Mesenchymal stem cell (in vitro differentiated cells and primary cell): Measurements from ENCODE around the gene OR14A16.

Experiments used
- DNase-seq: peaks from one replicate; pipeline ENCODE4 v3.0.0-alpha.2; 2013
- H2AFZ ChIP-seq: one replicate; pipeline ENCODE4 v1.6.1; 2013; ENCODE audit warnings: low read depth, mild to moderate bottlenecking, control low read depth, inconsistent platforms, low read length, moderate library complexity
- H2AK5ac ChIP-seq: 2 replicates; pipeline ENCODE4 v1.6.1; 2013; ENCODE audit warnings: low read length, moderate library complexity, mild to moderate bottlenecking, inconsistent platforms; ENCODE audit not compliant: severe bottlenecking
- H2BK120ac ChIP-seq: one replicate; pipeline ENCODE4 v1.6.1; 2013; ENCODE audit warnings: low read depth, mild to moderate bottlenecking, inconsistent platforms, low read length, moderate library complexity
- H2BK12ac ChIP-seq, 2 experiments: one replicate each; pipeline ENCODE4 v1.6.1; 2013; ENCODE audit warnings: inconsistent platforms in 2 of 2, low read length in 2 of 2, mild to moderate bottlenecking in 2 of 2, moderate library complexity in 2 of 2, control low read depth in 1 of 2
- H2BK15ac ChIP-seq: one replicate; pipeline ENCODE4 v1.6.1; 2013; ENCODE audit warnings: mild to moderate bottlenecking, low read depth, inconsistent platforms; ENCODE audit not compliant: poor library complexity, severe bottlenecking
- H2BK5ac ChIP-seq: 2 replicates; pipeline ENCODE4 v1.6.1; 2013; ENCODE audit warnings: low read depth, mild to moderate bottlenecking, low read length, control low read depth, inconsistent platforms; ENCODE audit not compliant: poor library complexity, severe bottlenecking
- H3K14ac ChIP-seq, 2 experiments: one replicate each; pipeline ENCODE4 v1.6.1; 2013; ENCODE audit warnings: inconsistent platforms in 2 of 2, low read length in 2 of 2, control low read depth in 1 of 2, mild to moderate bottlenecking in 1 of 2, moderate library complexity in 1 of 2
- H3K18ac ChIP-seq, 2 experiments: one replicate each; pipeline ENCODE4 v1.6.1; 2013; ENCODE audit warnings: inconsistent platforms in 2 of 2, low read length in 2 of 2, control low read depth in 1 of 2, low read depth in 1 of 2, mild to moderate bottlenecking in 1 of 2
- H3K23ac ChIP-seq, 2 experiments: one replicate each; pipeline ENCODE4 v1.6.1; 2013; ENCODE audit warnings: inconsistent platforms in 2 of 2, low read length in 2 of 2, mild to moderate bottlenecking in 2 of 2, moderate library complexity in 2 of 2, control low read depth in 1 of 2
- H3K27ac ChIP-seq: 2 replicates; pipeline ENCODE4 v1.5.1; 2013; ENCODE audit warnings: mild to moderate bottlenecking, moderate library complexity, low read length, control low read depth, inconsistent platforms; ENCODE audit not compliant: poor library complexity, severe bottlenecking
- H3K27me3 ChIP-seq, 2 experiments: 2 replicates each; pipeline versions ENCODE4 v1.6.1 to v1.7.0; 2013; ENCODE audit warnings: low read length in 2 of 2, mild to moderate bottlenecking in 2 of 2, moderate library complexity in 2 of 2, control low read depth in 1 of 2, inconsistent platforms in 1 of 2; ENCODE audit not compliant: control insufficient read depth in 1 of 2, insufficient read depth in 1 of 2
- H3K36me3 ChIP-seq, 2 experiments: 2 replicates each; pipeline versions ENCODE4 v1.6.1 to v1.7.0; 2013; ENCODE audit warnings: low read length in 2 of 2, control low read depth in 1 of 2, inconsistent platforms in 1 of 2, low read depth in 1 of 2, mild to moderate bottlenecking in 1 of 2; ENCODE audit not compliant: insufficient read depth in 2 of 2, control insufficient read depth in 1 of 2
- H3K4ac ChIP-seq, 2 experiments: one replicate each; pipeline ENCODE4 v1.6.1; 2013; ENCODE audit warnings: inconsistent platforms in 2 of 2, low read length in 2 of 2, mild to moderate bottlenecking in 2 of 2, moderate library complexity in 2 of 2, control low read depth in 1 of 2, low read depth in 1 of 2
- H3K4me1 ChIP-seq: 2 replicates; pipeline ENCODE4 v1.6.1; 2013; ENCODE audit warnings: low read depth, low read length, control low read depth; ENCODE audit not compliant: control insufficient read depth, insufficient read depth
- H3K4me2 ChIP-seq: 2 replicates; pipeline ENCODE4 v1.6.1; 2013; ENCODE audit warnings: low read length, mild to moderate bottlenecking, inconsistent platforms; ENCODE audit not compliant: poor library complexity, severe bottlenecking
- H3K4me3 ChIP-seq, 2 experiments: 2 replicates each; pipeline versions ENCODE4 v1.5.1 to v1.7.0; 2013; ENCODE audit warnings: low read length in 2 of 2, mild to moderate bottlenecking in 2 of 2, control low read depth in 1 of 2, low read depth in 1 of 2; ENCODE audit not compliant: insufficient read depth in 1 of 2
- H3K79me1 ChIP-seq: replicated peaks from 2 replicates; pipeline ENCODE4 v1.6.1; 2013; ENCODE audit warnings: mild to moderate bottlenecking, control low read depth, low read length, inconsistent platforms; ENCODE audit not compliant: poor library complexity, severe bottlenecking
- H3K9ac ChIP-seq: 2 replicates; pipeline ENCODE4 v1.7.0; 2013; ENCODE audit warnings: mild to moderate bottlenecking, low read length, moderate library complexity
- H3K9me3 ChIP-seq: 2 replicates; pipeline ENCODE4 v1.7.0; 2013; ENCODE audit warnings: mild to moderate bottlenecking, low read length; ENCODE audit not compliant: control insufficient read depth
- H4K8ac ChIP-seq: one replicate; pipeline ENCODE4 v1.6.1; 2013; ENCODE audit warnings: inconsistent platforms, mild to moderate bottlenecking, low read length, moderate library complexity
- H4K91ac ChIP-seq: one replicate; pipeline ENCODE4 v1.6.1; 2013; ENCODE audit warnings: mild to moderate bottlenecking, low read length, inconsistent platforms
- WGBS: methylation state at CpG from one replicate; pipeline ENCODE4 v1.1.7; 2013; ENCODE audit warnings: mixed read lengths; 5-methylcytosine and 5-hydroxymethylcytosine counted together

Gene OR14A16

GRCh38 chr1:247843411-247843810, 19.5 kb upstream of the OR14A16 start:
- Histone ChIP-seq H2BK15ac (no peak overlapping the region), H3K4me1 (no peaks in the 10 kb centered on the region), H3K36me3 (no peaks in the 10 kb centered on the region), H4K91ac (no peak overlapping the region), H3K9me3 (peaks cover 18% of the 10 kb centered on the region), H2BK120ac (no peak overlapping the region), H2AK5ac (no peak overlapping the region), H3K4ac (no peak overlapping the region), H3K9ac (no peak overlapping the region), H3K4me2 (no peak overlapping the region), H3K18ac (no peak overlapping the region), H3K14ac (no peak overlapping the region), H3K27ac (no peak overlapping the region), H3K23ac (no peak overlapping the region), H3K27me3 (no peaks in the 10 kb centered on the region), H4K8ac (no peak overlapping the region), H2BK5ac (no peak overlapping the region), H2AFZ (no peak overlapping the region), H3K4me3 (no peak overlapping the region), H3K79me1 (no peaks in the 10 kb centered on the region), H2BK12ac (no peak overlapping the region)
- 91% methylated on average over 1 of the region's 2 CpGs for WGBS
- no peak for DNase-seq

GRCh38 chr1:247841796-247842195, 17.9 kb upstream of the OR14A16 start, which contains the start of gene OR11L1:
Gene OR11L1, minus strand, starts transcription at chr1:247841896. Its CDS starts 0 bp downstream, at chr1:247841896.
- Histone ChIP-seq H3K79me1 (no peaks in the 10 kb centered on the region), H3K4me2 (no peak within 1 kb of the TSS), H2BK5ac (no peak within 1 kb of the TSS), H2BK15ac (no peak within 1 kb of the TSS), H3K4ac (no peak within 1 kb of the TSS), H3K18ac (no peak within 1 kb of the TSS), H2AFZ (no peak within 1 kb of the TSS), H3K27me3 (no peaks in the 10 kb centered on the region), H4K91ac (no peak within 1 kb of the TSS), H3K36me3 (no peaks in the 10 kb centered on the region), H3K14ac (no peak within 1 kb of the TSS), H3K4me3 (no peak within 1 kb of the TSS), H4K8ac (no peak within 1 kb of the TSS), H3K23ac (no peak within 1 kb of the TSS), H2AK5ac (no peak within 1 kb of the TSS), H3K4me1 (no peaks in the 10 kb centered on the region), H3K9ac (no peak within 1 kb of the TSS), H2BK120ac (no peak within 1 kb of the TSS), H3K9me3 (peaks cover 22% of the 10 kb centered on the region), H2BK12ac (no peak within 1 kb of the TSS), H3K27ac (no peak within 1 kb of the TSS)
- no CpG with 5 or more reads among the region's 2 CpGs for WGBS
- no peak for DNase-seq

GRCh38 chr1:247840818-247841217, 16.9 kb upstream of the OR14A16 start:
- Histone ChIP-seq H3K4me3 (no peak overlapping the region), H3K27me3 (no peaks in the 10 kb centered on the region), H2BK5ac (no peak overlapping the region), H3K23ac (no peak overlapping the region), H3K4ac (no peak overlapping the region), H2BK15ac (no peak overlapping the region), H4K8ac (no peak overlapping the region), H3K4me1 (no peaks in the 10 kb centered on the region), H3K79me1 (no peaks in the 10 kb centered on the region), H3K18ac (no peak overlapping the region), H3K9ac (no peak overlapping the region), H4K91ac (no peak overlapping the region), H3K14ac (no peak overlapping the region), H3K27ac (no peak overlapping the region), H2AFZ (no peak overlapping the region), H3K36me3 (no peaks in the 10 kb centered on the region), H3K4me2 (no peak overlapping the region), H2BK12ac (no peak overlapping the region), H2AK5ac (no peak overlapping the region), H3K9me3 (peaks cover 21% of the 10 kb centered on the region), H2BK120ac (no peak overlapping the region)
- no peak for DNase-seq
- WGBS: 70% methylated on average over 2 of the region's 2 CpGs

- no peak overlapping the region for H2BK120ac ChIP-seq
- H3K79me1 ChIP-seq: no peaks in the 10 kb centered on the region
- H2BK5ac ChIP-seq: no peak overlapping the region
- H3K36me3 ChIP-seq: no peaks in the 10 kb centered on the region
- H3K14ac ChIP-seq: no peak overlapping the region
- H3K4me1 ChIP-seq: no peaks in the 10 kb centered on the region
- H3K18ac ChIP-seq: no peak overlapping the region
- no peak overlapping the region for H2BK15ac ChIP-seq
- 45% methylated on average over 6 of the region's 6 CpGs for WGBS
- no peak overlapping the region for H4K8ac ChIP-seq
- peaks cover 24% of the 10 kb centered on the region for H3K9me3 ChIP-seq
- no peak overlapping the region for H3K4ac ChIP-seq
- H3K27me3 ChIP-seq: no peaks in the 10 kb centered on the region
- H2AFZ ChIP-seq: no peak overlapping the region
- H3K27ac ChIP-seq: no peak overlapping the region
- no peak for DNase-seq
- no peak overlapping the region for H3K23ac ChIP-seq
- no peak overlapping the region for H3K4me2 ChIP-seq
- peak overlapping the region in 1 of 2 experiments; percentile 18 for H3K4me3 ChIP-seq
- no peak overlapping the region for H2BK12ac ChIP-seq
- peak overlapping the region; percentile 7 for H4K91ac ChIP-seq
- H3K9ac ChIP-seq: no peak overlapping the region
- no peak overlapping the region for H2AK5ac ChIP-seq
Measured at GRCh38 chr1:247833601-247834000, 9.7 kb upstream of the OR14A16 start.
